ENCODE data around the gene NUMBL.

Gene NUMBL

DNA sequence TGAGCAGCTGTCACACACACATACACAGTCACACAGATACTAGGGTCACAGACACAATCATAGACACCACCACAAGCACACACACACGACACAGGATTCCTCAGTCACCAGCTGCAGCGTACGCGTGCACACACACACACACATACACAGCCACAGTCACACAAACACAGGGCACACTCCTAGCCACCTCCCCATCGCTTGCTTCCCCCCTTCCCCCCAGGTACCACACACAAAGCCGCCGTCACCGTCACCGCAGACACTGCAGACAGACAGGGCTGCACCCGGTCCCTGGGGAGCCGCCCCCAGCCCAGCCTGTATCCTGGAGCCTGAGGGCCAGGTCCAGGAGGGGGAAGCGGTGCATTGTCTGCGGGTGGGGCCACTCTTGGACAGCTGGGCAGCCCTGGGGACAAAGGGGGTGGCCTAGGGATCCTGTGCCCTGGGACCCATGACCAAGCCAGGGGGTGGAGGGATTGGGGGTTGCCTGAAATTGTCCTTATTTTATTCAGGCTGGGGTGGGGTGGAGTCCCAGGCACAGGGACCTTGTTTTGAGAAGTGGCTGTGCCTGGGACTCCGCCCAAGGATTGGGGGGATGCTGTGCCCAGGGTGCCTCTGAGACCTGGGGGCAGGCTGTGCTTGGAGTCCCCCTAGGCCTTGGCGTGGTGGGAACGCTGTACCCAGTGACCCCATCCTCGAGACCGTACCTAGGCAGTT, 957 bp downstream of the NUMBL start:
- DNase-seq (ENCODE audit: low spot score) = no peak

DNA sequence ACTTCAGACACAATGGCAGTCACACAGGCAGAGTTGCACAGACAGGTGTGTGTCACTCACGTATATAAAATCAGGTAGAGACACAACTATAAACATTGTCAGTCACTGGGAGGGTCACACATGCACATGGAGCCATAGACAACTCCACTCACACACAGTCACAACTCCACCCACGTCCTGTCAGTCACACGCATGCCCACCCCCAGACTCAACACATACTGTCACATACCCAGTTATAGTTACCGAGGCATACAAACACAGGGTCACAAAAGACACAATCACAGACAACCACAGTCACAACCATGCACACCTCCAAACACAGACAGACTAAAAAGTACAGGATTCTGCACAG, 1.5 kb downstream of the NUMBL start:
- DNase-seq (ENCODE audit: low spot score) = no peak

DNA sequence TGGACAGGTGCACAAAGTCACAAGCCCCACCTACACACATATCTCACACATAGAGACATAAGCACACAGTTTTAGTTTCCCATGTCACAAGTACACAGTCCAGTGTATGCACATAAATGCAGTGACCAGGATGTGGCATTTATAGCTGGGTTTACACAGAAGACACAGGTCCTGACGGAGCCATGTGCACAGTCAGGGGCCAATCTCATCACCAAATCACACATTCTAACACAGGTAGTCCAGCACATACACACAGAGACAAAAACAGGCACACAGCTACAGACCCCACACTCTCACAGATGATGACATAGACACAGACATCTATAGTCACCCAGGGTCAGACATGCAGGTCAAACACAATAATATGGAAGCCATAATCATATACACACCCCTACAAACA, 2.1 kb downstream of the NUMBL start:
- DNase-seq (ENCODE audit: low spot score) = no peak

DNA sequence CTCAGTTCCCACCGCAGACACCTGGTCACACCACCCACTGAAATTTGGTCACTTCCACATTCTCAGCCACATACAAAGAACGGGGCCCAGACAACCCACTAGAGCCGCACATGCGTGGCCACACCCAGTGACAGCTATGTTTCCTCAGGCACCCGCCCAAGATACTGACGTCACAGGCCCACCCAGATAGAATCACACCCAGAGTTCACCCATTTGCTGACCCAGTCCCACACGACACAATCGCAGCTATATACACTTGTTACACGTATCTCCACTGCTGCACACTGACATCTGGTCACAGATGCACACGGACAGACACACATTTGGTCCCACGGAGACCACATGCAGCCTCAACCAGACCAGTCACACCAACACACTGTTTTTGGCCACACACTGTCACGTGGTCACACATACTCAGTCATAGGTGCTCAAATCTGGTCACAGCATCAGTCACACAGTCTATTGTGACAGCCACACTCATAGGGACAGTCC, 2.9 kb downstream of the NUMBL start:
- no peak for DNase-seq (ENCODE audit: low spot score)

DNA sequence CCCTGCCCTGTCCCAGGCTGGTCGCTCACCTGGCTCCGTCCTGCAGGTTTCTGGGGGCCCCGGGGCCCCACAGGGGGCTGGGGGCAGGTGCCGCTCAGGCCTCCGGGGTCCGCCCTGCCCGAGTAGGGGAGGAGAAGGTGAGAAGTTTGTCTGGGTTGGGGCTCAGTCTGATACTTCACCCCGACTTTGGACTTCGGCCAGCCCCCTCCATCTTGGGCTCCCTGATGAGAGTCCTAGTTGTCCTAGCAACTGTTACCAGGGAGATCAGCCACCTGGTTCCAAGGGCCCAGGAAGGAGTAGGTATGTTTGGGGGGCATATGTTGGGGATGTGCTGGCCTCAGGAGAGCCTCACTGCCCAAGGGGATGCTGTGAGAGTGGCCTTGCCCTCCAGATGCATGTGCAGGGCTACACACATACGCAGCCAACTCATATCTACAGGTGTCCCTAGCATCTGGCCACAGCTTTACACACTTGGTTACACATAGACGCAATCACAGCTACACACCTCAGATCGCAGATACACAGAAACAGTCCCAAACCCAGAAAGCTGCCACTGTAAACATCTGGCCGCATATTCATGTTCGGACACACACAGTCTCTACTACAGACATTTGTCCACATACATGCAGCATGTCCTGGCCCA, 3.4 kb downstream of the NUMBL start:
- no peak for DNase-seq (ENCODE audit: low spot score)

DNA sequence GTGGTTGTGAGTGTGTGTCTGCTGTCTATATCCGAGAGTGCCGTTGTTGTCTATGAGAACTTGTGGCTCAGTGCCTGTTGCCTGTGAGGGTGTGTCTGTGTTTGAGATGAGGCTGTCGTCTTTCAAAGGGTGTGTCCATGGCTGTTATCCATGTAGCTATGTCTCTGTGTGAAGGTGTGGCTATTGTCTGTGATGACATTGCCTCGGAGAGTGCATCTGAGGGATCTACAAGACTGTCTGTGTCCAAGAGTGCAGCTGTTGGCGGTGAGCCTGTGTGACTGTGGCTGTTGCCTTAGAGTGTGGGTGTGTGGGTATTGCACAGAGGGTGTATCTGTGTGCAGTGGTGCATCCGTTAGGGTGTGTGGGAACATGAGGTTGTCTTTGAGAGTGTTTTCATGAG, 4.9 kb downstream of the NUMBL start:
- DNase-seq (ENCODE audit: low spot score) = no peak

DNA sequence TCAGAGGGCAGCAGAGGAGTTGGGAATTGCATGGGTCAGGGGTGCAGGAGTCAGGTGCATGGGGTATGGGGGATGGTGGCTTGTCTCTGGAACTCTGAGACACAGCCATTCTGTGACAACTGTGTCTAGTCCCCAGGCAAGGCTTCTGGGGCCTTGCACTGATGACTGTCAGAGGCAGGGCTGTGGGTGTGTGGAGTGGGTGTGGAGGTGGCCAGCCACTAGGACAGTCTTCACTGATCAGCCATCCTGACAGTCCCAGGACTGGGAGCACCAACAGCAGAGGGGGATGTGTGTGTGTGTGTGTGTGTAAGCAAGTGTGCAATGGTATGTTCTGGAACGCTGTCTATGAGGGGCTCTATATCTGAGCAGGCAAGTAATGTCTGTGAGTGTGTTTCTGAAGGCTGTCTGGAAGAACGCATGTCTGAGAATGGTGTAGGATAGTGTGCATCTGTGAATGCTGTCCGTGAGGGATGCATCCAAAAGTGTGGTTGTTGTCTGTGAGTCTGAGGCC, 5.4 kb downstream of the NUMBL start:
- no peak for DNase-seq (ENCODE audit: low spot score)

DNA sequence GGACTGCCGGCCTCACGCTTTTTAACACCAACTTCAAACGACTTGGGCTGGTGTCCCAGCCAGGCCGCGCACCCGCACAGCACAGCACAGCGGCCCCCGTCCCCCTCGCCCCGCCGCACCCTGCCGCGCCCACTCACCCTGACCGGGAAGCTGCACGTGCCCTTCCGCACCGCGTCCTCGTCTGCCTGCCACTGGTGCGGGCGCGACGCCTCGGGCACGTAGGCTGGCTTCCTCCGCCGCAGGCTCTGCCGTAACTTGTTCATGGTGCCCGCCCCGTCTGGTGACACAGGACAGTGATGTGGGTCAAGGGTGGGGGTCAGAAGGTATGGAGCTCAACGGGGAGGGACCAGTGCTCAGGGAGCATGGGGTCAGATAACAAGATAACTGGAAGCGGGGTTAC, 6.2 kb downstream of the NUMBL start:
- no peak for DNase-seq (ENCODE audit: low spot score)

DNA sequence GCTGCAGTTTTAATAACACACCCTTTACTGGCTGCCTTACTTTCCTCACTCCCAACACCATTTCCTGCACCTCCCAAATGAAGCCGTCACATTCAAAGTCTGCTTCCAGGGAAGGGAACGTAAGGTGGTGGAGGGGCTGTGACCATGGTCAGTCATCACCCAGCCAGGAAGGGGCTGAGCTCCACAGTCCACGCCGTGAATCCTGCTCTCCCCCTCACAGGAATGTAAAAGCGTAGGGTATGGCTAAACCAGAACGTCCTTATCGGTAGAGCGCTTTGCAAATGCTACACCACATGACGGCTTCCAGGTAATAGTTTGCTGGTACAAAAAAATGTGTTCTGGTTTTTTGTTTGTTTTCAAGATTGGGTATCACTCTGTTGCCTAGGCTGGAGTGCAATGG, 7.0 kb downstream of the NUMBL start:
- no peak for DNase-seq (ENCODE audit: low spot score)

DNA sequence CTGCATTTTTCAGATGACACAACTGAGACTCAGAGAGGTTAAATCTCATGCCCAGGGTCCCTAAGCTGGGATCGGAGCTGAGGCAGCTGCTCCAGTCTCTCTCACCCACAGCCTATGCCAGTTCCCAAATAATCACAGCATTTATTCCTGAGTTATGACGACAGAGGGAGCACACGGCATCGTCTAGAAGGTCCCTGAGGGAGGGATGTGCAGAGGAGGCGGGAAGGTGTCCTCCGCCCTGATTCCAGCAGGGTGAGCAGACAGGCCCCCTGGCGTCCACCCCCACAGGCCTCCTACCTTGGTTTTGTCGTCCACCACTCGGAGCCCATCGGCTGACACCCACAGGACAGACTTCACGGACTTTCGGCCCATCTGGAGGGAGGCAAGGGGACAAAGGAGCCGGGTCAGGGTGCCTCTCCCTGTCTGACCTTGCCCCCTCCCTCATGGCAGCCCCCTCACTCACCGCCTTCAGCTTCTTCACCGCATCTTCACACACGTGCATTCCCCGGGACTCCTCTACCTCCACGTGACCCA, 8.0 kb downstream of the NUMBL start:
- DNase-seq (ENCODE audit: low spot score) = no peak

DNA sequence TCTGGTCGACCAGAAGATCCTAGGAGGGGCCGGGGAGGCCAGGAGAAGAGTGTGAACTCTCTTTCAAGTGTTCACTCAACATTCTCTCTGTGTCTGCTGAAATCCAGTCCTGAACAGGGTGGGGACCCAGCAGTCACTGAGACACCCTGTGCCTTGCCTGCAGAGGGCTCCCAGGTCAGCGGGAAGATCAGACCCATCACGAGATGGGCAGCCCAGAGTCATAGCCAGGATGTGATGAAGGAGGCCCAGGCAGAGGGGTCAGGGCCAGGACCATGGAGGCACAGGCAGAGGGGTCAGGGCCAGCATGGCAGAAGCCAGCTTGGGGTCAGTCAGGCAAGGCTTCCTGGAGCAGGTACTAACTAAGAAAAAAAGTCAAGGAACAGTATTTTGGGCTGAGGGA, 9.4 kb downstream of the NUMBL start:
- DNase-seq (ENCODE audit: low spot score) = no peak

DNA sequence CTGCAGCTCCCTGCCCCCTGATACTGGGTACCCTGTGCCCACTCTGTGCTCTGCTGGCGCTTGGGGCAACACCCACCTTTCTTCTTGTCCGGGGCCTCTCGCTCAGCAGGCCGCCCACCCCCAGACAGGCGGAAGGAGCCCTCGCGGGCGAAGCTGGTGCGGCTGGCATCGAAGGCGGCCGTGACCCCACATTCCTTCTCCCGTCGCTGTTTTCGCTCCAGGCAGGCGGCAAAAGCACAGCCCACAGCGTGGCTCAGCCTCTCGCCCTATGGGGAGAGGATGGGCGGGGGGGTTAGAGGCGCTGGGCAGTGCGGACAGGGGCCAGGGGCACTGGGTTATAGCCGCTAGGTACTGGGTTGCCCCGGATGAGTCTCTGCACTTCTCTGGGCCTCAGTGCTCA, 13.3 kb downstream of the NUMBL start:
- DNase-seq (ENCODE audit: low spot score) = no peak

DNA sequence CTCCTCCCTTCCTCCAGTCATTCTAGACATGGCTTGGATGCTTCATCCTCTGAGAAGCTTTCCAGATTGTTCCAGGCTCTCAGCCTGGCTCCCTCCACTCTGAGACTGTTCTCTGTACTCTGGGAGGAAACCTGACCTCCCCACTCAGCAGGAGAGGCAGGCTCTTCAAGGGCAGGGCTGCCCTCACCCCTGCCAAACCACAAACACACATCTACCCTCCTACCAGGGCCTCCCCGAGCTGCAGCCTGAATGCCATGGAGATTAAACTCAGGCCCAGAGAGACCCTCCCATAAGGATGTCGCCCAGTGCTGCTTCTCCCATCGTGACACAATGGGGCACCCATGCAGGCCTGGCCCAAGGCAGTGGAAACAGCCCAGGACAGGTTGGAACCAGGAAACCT, 16.2 kb downstream of the NUMBL start:
- DNase-seq (ENCODE audit: low spot score) = no peak

DNA sequence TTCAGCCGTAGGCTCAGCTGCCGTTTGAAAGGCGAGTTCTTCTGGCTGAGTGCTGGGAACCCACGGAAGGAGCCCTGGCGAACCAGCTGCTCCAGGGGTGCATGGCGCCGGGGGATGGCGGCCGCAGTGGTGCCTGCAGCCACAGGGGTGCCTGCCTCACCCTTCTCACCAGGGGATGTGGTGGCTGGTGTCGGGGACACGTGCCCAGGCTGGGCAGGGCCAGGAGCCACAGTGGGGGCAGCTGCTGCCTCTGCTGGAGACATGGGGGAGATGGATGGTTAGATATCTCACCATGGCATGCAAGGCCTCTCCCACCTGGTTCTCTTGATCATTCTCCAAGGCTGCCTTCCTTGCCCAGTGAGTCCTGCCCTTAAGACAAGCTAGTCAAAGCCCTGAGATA, 17.1 kb downstream of the NUMBL start:
- no peak for DNase-seq (ENCODE audit: low spot score)

DNA sequence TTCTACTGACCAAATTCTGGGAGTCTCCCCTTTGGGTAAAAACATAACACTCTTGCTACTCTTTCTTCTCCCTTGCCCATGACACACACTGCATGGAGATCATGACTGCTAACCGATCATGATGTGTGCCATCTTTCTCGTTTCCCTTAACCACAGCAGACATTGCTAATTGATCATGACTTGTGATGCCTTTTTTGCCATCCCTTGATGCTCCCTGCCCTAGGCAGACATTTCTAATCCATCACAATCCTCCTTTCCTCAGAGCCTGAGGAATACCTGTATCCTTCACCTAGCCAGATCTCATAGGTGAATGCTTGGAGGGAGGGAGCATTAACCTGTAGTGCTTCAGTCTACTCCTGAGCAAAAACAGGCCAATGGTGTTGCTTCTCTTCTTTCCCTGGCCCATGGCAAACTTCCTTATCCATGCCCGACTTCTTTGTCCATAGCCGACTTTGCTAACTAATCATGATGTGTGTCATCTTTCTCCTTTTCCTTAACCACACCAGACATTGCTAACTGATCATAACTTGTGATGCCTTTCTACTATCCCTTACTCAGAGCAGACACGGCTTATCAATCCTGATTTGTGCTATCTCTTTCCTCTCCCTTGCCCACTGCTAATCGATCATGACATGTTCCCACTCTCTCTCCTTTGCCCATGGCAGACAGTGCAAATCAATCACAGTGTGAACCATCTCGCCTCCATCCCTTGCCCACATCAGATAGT, 17.7 kb downstream of the NUMBL start:
- DNase-seq (ENCODE audit: low spot score) = no peak

DNA sequence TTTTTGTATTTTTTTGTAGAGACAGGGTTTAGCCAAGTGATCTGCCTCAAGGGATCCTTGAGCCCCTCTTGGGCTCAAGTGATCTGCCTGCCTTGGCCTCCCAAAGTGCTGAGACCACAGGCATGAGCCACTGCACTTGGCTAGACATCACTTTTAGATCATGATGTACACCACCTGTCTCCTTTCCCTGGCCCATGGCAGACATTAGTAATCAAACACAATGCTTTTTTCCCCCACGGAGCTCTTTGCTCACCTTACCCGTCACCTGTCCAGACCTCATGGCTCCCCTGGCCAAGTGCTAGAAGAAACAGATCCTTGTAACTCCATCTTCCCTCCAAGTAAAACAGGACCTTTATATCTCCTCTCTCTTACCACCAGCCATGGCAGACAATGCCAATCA, 18.4 kb downstream of the NUMBL start:
- no peak for DNase-seq (ENCODE audit: low spot score)

DNA sequence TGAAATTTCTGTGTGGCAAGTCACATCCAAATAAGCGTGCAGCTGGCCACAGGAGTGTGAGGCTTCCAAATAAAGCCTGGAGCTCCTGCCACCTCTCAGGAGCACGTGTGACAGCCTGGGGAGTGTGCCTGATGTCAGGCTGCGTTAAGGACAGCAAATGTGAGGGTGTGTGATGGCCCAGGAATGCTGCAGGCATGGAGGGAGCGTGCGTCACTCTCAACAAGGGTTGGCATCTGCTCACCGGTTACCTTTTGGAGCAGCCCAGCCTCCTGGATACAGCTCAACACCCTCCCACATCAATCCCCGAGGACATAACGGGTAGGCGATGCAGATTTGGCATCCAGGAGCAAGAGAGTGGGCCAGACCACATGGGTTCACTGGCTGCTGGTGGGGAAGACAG, 19.0 kb downstream of the NUMBL start:
- DNase-seq (ENCODE audit: low spot score) = no peak

DNA sequence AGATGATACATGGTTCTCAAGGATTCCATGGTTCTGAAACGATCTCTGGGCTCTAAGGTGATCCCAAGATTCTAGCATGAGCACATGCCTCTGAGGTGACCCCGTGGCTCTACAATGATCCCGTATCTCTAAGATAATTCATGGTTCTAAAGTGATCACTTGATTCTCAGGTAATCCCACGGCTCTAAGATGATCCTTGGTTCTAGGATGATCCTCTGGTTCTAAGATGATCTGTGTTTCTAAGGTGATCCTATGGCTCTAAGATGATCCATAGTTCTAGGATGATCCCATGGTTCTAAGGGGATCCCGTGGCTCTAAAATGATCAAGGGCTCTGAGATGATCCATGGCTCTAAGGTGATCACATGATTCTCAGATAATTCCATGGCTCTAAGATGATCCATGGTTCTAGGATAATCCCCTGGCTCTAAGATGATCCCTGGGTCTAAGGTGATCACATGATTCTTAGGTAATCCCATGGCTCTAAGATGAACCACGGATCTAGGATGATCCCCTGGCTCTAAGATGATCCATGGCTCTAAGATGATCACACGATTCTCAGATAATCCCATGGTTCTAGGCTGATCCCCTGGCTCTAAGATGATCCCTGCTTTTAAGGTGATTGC, 21.3 kb downstream of the NUMBL start:
- no peak for DNase-seq (ENCODE audit: low spot score)

DNA sequence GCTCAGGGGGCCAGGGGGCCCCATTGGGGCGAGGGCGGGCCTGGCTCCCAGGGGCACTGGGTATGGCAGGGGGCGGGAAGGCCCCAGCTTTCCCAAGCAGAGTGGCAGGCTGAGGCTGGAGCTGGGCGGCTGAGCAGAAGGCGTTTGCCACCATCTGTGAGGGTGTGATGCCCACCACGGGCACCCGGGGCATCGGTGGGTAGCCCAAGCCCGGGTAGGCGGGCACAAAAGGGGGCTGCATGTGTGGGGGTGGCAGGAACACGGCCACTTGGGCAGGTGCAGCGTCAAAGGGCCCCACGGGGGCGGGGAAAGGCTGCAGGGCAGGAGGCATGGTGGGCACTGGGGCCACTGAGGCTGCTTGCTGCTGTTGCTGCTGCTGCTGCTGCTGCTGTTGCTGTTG, 22.8 kb downstream of the NUMBL start:
- no peak for DNase-seq (ENCODE audit: low spot score)

DNA sequence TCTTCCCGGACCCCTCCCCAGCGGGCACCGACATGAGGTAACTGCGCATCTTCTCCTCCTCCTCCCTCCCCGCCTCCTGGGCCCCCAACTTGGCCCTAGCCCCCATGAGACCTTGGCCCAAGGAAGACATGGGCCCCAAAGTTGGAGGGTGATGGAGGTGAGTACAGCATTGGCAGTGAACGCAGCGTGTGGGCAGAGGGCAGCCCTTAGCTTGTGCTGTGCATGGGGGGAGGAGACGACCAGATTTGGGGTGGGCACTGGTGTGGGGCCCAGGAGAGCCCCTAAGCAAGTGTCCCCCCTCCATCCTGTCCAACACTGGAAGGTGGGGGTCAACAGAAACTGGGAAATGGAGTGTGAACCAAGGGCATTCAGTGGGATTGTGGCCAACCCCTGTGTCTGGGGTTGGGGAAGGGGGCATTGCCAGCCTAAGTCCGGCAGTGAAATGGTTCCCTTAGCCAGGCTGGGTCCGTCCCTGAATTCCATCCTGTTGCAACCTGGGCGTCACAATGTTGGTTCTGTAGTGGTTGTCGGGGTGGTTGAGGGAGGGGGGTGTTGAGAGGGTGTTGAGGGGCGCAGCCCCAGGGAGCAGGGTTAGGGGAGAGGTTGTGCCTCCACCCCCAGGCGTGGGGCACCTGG, 23.5 kb downstream of the NUMBL start:
- no peak for DNase-seq (ENCODE audit: low spot score)

DNA sequence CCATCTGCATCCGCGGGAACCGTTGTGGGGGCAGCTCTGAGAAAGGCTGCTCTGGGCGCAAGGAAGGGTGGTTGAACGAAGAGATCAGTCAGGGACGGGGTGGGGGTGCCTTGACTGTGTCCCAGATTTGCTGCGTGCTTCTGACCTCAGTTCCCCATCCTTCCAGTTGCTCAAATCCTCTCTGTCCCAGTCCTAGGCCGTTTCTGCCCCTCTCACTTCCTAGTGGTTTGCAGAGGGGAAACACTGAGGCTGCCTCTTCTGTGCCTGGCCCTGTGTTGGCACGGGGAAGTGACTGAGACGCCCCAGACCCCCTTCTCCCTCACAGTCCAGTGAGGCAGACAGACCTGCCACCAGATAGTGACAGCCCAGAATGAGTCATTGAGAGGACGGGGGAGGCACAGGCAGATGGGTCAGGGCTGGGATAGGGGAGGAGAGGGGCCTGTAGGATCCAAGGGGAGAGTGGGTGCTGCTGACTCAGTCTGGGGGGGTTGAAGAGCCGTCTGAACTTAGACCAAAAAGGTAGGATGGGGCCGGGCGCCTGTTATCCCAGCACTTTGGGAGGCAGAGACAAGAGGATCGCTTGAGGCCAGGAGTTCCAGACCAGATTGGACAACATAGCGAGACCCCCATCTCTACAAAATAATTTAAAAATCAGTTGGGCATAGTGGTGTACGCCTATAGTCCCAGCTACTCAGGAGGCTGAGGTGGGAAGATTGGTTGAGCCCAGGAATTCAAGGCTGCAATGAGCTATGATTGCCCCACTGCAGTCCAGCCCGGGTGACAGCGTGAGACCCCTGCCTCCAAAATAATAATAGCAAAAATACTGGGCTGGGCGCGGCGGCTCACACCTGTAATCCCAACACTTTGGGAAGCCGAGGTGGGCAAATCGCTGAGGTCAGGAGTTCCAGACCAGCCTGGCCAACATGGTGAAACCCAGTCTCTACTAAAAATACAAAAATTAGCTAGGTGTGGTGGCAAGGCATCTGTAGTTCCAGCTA, 26.5 kb downstream of the NUMBL start:
- no peak for DNase-seq (ENCODE audit: low spot score)
